Activated CD8-positive, alpha-beta T cell treated with anti-CD3 and anti-CD28 coated beads, Interleukin-2, amount 10 ng/mL, durations not matched to agents 7 days and 5 days (primary cell): ENCODE data around the gene GPR107. TPM values are rescaled to one million over a fixed set of nuclear protein-coding genes. Genes with fewer than 3 reads are reported as not detected.

Experiments used
- ATAC-seq: fragments of 150-1000 bp; cut with Tn5 transposase; one replicate; pipeline ENCODE4 v1.10.0; 2021; ENCODE audit warnings: moderate library complexity
- CTCF ChIA-PET: fragments of 350-600 bp; sonication (Branson Sonifier 250); formaldehyde crosslinking; loops from one replicate; lab custom pipeline; 2021; ENCODE audit warnings: antibody characterized with exemption; lab: Charles Lee
- POLR2A ChIA-PET: fragments of 350-600 bp; sonication (Branson Sonifier 250); formaldehyde crosslinking; loops from one replicate; lab custom pipeline; 2021; ENCODE audit warnings: antibody characterized with exemption; lab: Charles Lee
- DNase-seq: peaks from one replicate; pipeline ENCODE4 v3.0.0-alpha.2; 2020
- H3K27ac Mint-ChIP-seq: one replicate; pipeline ENCODE4 v1.8.0; 2021; ENCODE audit warnings: mild to moderate bottlenecking, mixed read lengths
- H3K27me3 Mint-ChIP-seq: one replicate; pipeline ENCODE4 v1.8.0; 2021; ENCODE audit warnings: low read depth, mixed read lengths
- H3K36me3 Mint-ChIP-seq: one replicate; pipeline ENCODE4 v1.8.0; 2021; ENCODE audit warnings: low read depth, mixed read lengths
- H3K4me1 Mint-ChIP-seq: one replicate; pipeline ENCODE4 v1.8.0; 2021; ENCODE audit warnings: low read depth, mixed read lengths
- H3K4me3 Mint-ChIP-seq: one replicate; pipeline ENCODE4 v1.8.0; 2021; ENCODE audit warnings: mild to moderate bottlenecking, mixed read lengths
- H3K9me3 Mint-ChIP-seq: one replicate; pipeline ENCODE4 v1.8.0; 2022; ENCODE audit warnings: mixed read lengths; ENCODE audit not compliant: insufficient read depth
- total RNA-seq, 2 experiments: library from RNA; stranded (reverse); gene quantifications; one replicate each; pipeline ENCODE4 v1.2.3, GENCODE V29; 2021

GPR107 gene
- total RNA-seq, 2 experiments from 2014 or later = 22.5 to 24.4 TPM

DNA sequence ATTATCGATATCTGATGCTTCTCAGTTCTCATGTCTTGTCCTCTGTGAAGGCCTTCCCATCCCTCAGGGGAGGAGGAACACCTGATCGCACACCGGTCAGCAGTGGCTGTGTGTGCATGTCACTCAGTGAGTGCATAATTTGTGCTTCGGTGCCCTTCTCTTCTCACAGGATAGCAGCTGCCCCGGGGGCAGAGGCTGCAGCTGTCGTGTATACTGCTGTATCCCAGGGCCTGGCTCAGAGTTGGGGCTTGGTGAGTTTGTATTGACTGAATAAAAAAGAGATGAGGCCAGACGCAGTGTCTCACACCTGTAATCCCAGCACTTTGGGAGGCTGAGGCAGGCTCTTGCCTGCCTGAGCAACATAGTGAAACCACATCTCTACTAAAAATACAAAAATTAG, 68.8 kb downstream of the GPR107 start:
- ChIA-PET POLR2A (no interaction called here), CTCF (interaction anchor here (1.2 kb wide), 1 partner anchor 237 kb away, joined by 3 read pairs; no protein-coding TSS in a partner anchor)
- no peaks in the 10 kb centered on the region for H3K9me3 Mint-ChIP-seq
- ATAC-seq = no peak
- H3K36me3 Mint-ChIP-seq = peaks cover 35% of the 10 kb centered on the region
- no peak overlapping the region for H3K4me3 Mint-ChIP-seq
- no peaks in the 10 kb centered on the region for H3K27me3 Mint-ChIP-seq
- DNase-seq = no peak
- H3K4me1 Mint-ChIP-seq = peaks cover 13% of the 10 kb centered on the region
- H3K27ac Mint-ChIP-seq = no peak overlapping the region

- POLR2A ChIA-PET = interaction anchor here (1.0 kb wide), 1 partner anchor 9 kb away, joined by 3 read pairs; no protein-coding TSS in a partner anchor
- CTCF ChIA-PET = interaction anchor here (0.8 to 3.1 kb wide), 5 partner anchors 8 to 112 kb away, joined by 3 to 20 read pairs (median 3); no protein-coding TSS in a partner anchor
- Mint-ChIP-seq H3K27me3 (no peaks in the 10 kb centered on the region), H3K27ac (no peak overlapping the region), H3K4me3 (no peak overlapping the region), H3K4me1 (peaks cover 31% of the 10 kb centered on the region), H3K9me3 (no peaks in the 10 kb centered on the region), H3K36me3 (peaks cover 41% of the 10 kb centered on the region)
- no peak for DNase-seq
- no peak for ATAC-seq
Measured at GRCh38 chr9:130124085-130124860, 70.6 kb downstream of the GPR107 start.

DNA sequence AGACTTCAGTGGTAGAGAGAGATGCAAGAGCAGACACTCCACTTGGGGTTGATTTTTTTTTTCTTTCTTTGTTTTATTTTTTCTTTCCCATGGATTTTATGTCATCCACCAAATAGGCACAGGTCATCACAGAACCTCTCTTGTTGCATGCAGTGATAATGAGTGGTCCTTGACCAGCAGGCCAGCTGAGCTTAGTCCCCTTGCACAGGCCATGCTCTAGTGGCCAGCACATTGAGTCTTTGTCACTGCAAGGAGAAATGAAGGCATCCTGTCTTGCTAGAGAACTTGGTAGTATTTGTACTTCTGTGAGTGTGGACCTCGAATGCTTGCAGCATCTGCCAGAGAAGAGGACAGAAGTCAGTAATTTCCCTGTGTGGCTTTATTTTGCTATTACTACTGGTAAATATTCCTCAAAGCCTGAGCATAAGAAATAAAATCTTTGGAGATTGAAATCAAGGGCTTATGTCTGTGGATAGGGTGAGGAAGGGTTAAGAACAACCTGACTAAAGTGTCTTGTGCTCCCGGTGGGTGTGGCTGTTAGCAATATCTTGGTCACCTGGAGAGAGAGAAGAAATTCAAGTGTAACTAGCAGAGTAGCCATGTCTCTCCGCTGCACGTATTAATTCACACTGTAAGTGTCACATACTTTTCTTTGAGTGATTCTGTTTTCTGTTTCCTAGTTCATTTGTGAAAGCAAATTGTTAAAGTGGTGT, 73.2 kb downstream of the GPR107 start:
- H3K4me1 Mint-ChIP-seq = peaks cover 54% of the 10 kb centered on the region
- ChIA-PET CTCF (interaction anchor here (1.5 to 3.1 kb wide), 2 partner anchors 14 to 19 kb away, joined by 6 to 20 read pairs; no protein-coding TSS in a partner anchor), POLR2A (interaction anchor here (1.5 kb wide), 1 partner anchor 292 kb away, joined by 3 read pairs; the partner anchor contains the start of genes C9orf78 and USP20)

DNA sequence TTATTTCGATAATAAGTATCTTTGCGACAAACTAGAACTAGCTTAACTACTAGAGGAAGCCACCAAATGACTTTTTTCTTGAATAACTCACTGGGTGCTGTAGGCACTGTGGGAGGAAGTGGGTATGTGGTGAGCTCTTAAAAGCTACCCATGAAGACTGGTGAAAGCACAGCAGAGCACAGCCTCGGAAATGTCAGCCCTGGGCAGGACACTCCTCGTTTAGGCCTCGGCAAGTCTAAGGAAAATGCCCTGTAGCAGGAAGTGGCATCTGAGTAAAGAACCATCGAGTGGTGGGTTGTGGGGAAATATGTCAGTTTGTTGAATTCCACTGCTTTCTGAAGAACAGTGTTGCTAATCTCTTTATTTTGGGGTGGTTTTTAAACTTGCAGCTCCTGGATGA, 74.5 kb downstream of the GPR107 start:
- DNase-seq (peak; percentile 92), ATAC-seq (peak; percentile 93)
- H3K4me1 Mint-ChIP-seq = peaks cover 57% of the 10 kb centered on the region
- H3K27me3 Mint-ChIP-seq = no peaks in the 10 kb centered on the region
- peaks cover 54% of the 10 kb centered on the region for H3K36me3 Mint-ChIP-seq
- CTCF ChIA-PET = interaction anchor here (0.8 to 1.9 kb wide), 7 partner anchors 10 to 293 kb away, joined by 3 to 21 read pairs (median 4); partner anchors contain the start of genes C9orf78 and USP20
- no peaks in the 10 kb centered on the region for H3K9me3 Mint-ChIP-seq
- POLR2A ChIA-PET = interaction anchor here (0.9 to 1.7 kb wide), 5 partner anchors 11 to 293 kb away, joined by 3 to 11 read pairs (median 3); partner anchors contain the start of genes C9orf78 and USP20
- H3K27ac Mint-ChIP-seq = peak overlapping the region; percentile 99
- peak overlapping the region; percentile 76 for H3K4me3 Mint-ChIP-seq

More for the DNA sequence above, 73.2 kb downstream of the GPR107 start:
- DNase-seq = no peak
- H3K9me3 Mint-ChIP-seq = no peaks in the 10 kb centered on the region
- peak overlapping the region; percentile 80 for H3K27ac Mint-ChIP-seq
- ATAC-seq = no peak
- H3K4me3 Mint-ChIP-seq = peak overlapping the region; percentile 6
- no peaks in the 10 kb centered on the region for H3K27me3 Mint-ChIP-seq
- peaks cover 59% of the 10 kb centered on the region for H3K36me3 Mint-ChIP-seq

DNA sequence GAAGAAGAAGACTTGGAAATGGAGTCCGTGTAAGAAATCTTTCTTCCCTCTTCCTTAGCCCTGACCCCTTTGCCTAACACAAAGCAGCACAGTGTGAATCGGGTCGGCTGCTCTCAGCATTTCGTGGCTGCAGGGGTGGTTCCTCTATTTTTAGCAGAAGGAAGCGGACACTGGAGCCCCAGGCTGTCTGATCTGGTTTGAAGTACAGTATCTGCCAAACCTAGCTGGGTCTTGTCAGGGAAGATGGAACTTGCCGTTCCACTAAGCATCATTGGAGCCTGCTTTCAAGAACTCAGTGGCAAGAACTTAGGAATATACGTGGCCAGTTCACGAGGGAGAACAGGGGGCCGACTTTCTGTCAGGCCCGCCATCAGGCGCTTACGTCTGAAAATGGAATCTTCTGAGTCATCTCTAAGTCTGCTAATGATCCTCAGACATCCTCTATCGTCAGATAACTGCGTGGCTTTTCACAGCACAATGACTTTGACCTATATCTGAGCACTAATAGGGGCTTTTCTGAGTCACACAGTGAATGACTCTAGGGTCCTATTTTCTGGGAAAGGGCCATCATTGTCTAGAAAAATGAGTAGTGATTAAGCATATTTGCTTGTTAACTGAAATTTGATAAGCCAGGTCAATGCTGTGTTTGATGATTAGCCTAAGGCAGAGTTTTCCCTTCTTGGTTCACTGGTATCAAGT, 75.2 kb downstream of the GPR107 start:
- H3K36me3 Mint-ChIP-seq = peaks cover 54% of the 10 kb centered on the region
- CTCF ChIA-PET = interaction anchor here (0.6 to 1.9 kb wide), 9 partner anchors 11 to 980 kb away, joined by 3 to 21 read pairs (median 4); no protein-coding TSS in a partner anchor
- H3K27ac Mint-ChIP-seq = peak overlapping the region; percentile 99
- H3K4me1 Mint-ChIP-seq = peaks cover 57% of the 10 kb centered on the region
- POLR2A ChIA-PET = interaction anchor here (0.9 to 1.7 kb wide), 3 partner anchors 11 to 21 kb away, joined by 3 to 11 read pairs (median 8); no protein-coding TSS in a partner anchor
- H3K27me3 Mint-ChIP-seq = no peaks in the 10 kb centered on the region
- peak; percentile 71 for DNase-seq
- H3K4me3 Mint-ChIP-seq = peak overlapping the region; percentile 76
- H3K9me3 Mint-ChIP-seq = no peaks in the 10 kb centered on the region
- ATAC-seq = peak; percentile 65

- ChIA-PET CTCF (interaction anchor here (0.6 to 1.9 kb wide), 6 partner anchors 12 to 980 kb away, joined by 3 to 21 read pairs (median 4); no protein-coding TSS in a partner anchor), POLR2A (interaction anchor here (0.6 to 1.7 kb wide), 2 partner anchors 15 to 22 kb away, joined by 3 to 11 read pairs; no protein-coding TSS in a partner anchor)
- Mint-ChIP-seq H3K36me3 (peaks cover 51% of the 10 kb centered on the region), H3K27me3 (no peaks in the 10 kb centered on the region), H3K4me3 (peak overlapping the region; percentile 76), H3K9me3 (no peaks in the 10 kb centered on the region), H3K27ac (peak overlapping the region; percentile 99), H3K4me1 (peaks cover 57% of the 10 kb centered on the region)
- no peak for ATAC-seq
- DNase-seq = no peak
Measured at GRCh38 chr9:130129432-130130061, 75.8 kb downstream of the GPR107 start.

- peaks cover 10% of the 10 kb centered on the region for H3K9me3 Mint-ChIP-seq
- no peaks in the 10 kb centered on the region for H3K27me3 Mint-ChIP-seq
- ChIA-PET POLR2A (no interaction called here), CTCF (interaction anchor here (1.2 kb wide), 1 partner anchor 12 kb away, joined by 3 read pairs; no protein-coding TSS in a partner anchor)
- H3K4me1 Mint-ChIP-seq = peaks cover 61% of the 10 kb centered on the region
- DNase-seq = no peak
- peaks cover 64% of the 10 kb centered on the region for H3K36me3 Mint-ChIP-seq
- no peak for ATAC-seq
- no peak overlapping the region for H3K27ac Mint-ChIP-seq
- no peak overlapping the region for H3K4me3 Mint-ChIP-seq
Measured at GRCh38 chr9:130132746-130133145, 79.0 kb downstream of the GPR107 start.

DNA sequence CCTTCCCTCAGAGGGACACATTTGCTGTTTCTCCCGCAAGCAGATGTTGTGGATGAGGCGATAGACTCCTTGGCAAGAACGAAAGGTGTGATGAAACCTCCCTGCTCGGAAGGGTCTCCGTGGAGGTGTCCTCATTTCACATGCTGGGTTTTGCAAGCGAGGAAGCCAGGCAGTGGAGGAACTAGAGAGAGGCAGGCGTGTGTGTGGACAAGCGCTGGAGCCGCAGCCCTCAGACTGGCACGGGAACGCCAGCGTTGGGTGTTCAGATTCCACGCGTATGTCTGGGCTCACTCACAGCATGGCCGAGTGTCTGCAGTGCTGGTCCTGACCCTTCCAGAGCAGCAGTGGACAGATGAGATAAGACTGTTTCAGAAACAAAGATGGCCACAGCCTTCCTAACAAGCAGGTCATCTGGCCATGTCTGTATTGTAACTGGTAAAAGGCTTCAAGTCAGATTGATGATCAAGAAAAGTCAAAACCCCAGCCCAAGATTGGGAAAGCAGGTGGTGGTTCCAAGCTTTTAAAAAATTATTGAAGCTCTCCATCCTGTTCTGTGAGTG, 83.5 kb downstream of the GPR107 start:
- no peak overlapping the region for H3K27ac Mint-ChIP-seq
- DNase-seq (no peak), ATAC-seq (no peak)
- peaks cover 10% of the 10 kb centered on the region for H3K9me3 Mint-ChIP-seq
- H3K4me3 Mint-ChIP-seq = no peak overlapping the region
- H3K27me3 Mint-ChIP-seq = no peaks in the 10 kb centered on the region
- peaks cover 50% of the 10 kb centered on the region for H3K36me3 Mint-ChIP-seq
- ChIA-PET POLR2A (no interaction called here), CTCF (no interaction called here)
- peaks cover 63% of the 10 kb centered on the region for H3K4me1 Mint-ChIP-seq

GRCh38 chr9:130137641-130138081, 84.0 kb downstream of the GPR107 start:
- ChIA-PET POLR2A (no interaction called here), CTCF (interaction anchor here (0.6 kb wide), 1 partner anchor 125 kb away, joined by 3 read pairs; no protein-coding TSS in a partner anchor)
- peaks cover 63% of the 10 kb centered on the region for H3K4me1 Mint-ChIP-seq
- no peak for DNase-seq
- no peak overlapping the region for H3K27ac Mint-ChIP-seq
- no peak overlapping the region for H3K4me3 Mint-ChIP-seq
- H3K9me3 Mint-ChIP-seq = peaks cover 10% of the 10 kb centered on the region
- ATAC-seq = no peak
- no peaks in the 10 kb centered on the region for H3K27me3 Mint-ChIP-seq
- peaks cover 50% of the 10 kb centered on the region for H3K36me3 Mint-ChIP-seq

DNA sequence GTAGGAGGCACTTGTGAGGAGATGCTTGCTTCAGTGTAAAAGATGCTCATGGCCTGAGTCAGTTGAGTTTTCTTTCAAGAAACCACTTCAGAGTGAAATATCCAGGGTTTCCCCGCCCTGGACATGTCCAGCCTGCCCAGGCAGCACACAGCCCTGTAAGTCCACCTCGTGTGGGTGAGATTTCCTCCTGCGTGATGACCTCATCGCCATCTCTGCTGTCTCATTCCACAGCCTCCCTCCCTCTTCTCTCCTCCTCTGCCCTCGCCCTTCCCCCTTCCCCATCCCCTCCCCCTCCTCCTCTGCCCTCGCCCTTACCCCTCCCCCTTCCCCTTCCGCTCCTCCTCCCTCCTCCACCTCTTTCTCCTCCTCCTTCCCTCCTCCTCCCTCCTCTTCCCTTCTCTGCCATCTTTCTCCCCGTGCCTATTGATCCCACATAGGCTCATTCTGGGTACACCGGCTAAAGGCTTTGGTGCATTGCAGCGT, 84.5 kb downstream of the GPR107 start:
- ChIA-PET CTCF (interaction anchor here (0.6 to 0.9 kb wide), 2 partner anchors 31 to 125 kb away, joined by 3 to 4 read pairs; no protein-coding TSS in a partner anchor), POLR2A (no interaction called here)
- no peak for DNase-seq
- H3K36me3 Mint-ChIP-seq = peaks cover 48% of the 10 kb centered on the region
- H3K27ac Mint-ChIP-seq = no peak overlapping the region
- no peak for ATAC-seq
- peaks cover 62% of the 10 kb centered on the region for H3K4me1 Mint-ChIP-seq
- H3K27me3 Mint-ChIP-seq = no peaks in the 10 kb centered on the region
- H3K9me3 Mint-ChIP-seq = peaks cover 10% of the 10 kb centered on the region
- no peak overlapping the region for H3K4me3 Mint-ChIP-seq
